Measurements from ENCODE around the gene RXRB. TPM values are rescaled to one million over a fixed set of nuclear protein-coding genes. Genes with fewer than 3 reads are reported as not detected.

Gene RXRB
- polyA plus RNA-seq, 2 of the 4 experiments (the other 2 are of a cell fraction) = 15.6 to 20.3 TPM

DNA sequence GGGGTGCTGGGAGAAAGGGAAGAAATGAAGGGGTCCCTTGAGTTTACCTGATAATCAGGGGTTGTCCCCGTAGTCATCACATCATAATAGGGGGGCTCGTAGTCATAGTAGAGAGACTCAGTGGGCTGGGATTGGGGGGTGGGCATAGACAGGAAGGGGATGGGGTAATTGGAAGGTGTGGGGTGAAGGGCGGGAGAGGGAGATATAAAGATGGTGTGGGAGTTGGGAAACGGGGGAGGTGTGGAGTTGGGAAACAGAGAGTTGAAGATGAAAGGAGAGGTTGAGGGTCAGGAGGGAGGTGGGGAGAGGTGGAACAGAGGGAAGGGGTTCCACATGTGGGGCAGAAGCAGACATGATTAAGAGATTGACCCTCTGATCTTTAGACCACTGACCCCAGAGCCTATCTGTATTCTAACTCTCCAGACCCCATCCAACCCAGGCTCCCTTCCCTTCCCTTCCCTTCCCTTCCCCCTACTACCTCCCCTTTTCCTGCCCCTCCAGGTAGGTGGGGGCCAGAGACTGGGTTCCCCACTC, 14.7 kb downstream of the RXRB start:
- POLR2A ChIA-PET = no interaction called here
- Histone ChIP-seq H3K4me3 (no peak overlapping the region), H3K27ac (no peak overlapping the region), H3K4me2 (no peak overlapping the region), H3K4me1 (no peaks in the 10 kb centered on the region), H3K9me3 (no peaks in the 10 kb centered on the region; the same call in 2 of the 3 replicates)
- CTCF ChIA-PET = interaction anchor here (1.0 to 1.2 kb wide), 2 partner anchors 10 to 63 kb away, joined by 3 to 4 read pairs; no protein-coding TSS in a partner anchor
- DNase-seq (ENCODE audit: low read depth in 1 of 2, low spot score in 1 of 2) (no peak), FAIRE-seq (no peak), ATAC-seq (no peak)
- 19% methylated on average over 3 of the region's 4 CpGs for WGBS (ENCODE audit: missing lambda C conversion rate)
- TF ChIP-seq EHF (CRISPR knock-in tag; IDR thresholded peaks at IDR 0.05) (no peak), RAD21 (conservative IDR thresholded peaks at IDR 0.05 in 1 of 2, IDR thresholded peaks at IDR 0.05 in 1 of 2) (no peak), PHF8 (IDR thresholded peaks at IDR 0.05; ENCODE audit: borderline replicate concordance, low read depth) (no peak)
- TF ChIP-seq, protein P1, sequence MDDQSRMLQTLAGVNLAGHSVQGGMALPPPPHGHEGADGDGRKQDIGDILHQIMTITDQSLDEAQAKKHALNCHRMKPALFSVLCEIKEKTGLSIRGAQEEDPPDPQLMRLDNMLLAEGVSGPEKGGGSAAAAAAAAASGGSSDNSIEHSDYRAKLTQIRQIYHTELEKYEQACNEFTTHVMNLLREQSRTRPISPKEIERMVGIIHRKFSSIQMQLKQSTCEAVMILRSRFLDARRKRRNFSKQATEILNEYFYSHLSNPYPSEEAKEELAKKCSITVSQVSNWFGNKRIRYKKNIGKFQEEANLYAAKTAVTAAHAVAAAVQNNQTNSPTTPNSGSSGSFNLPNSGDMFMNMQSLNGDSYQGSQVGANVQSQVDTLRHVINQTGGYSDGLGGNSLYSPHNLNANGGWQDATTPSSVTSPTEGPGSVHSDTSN (IDR thresholded peaks at IDR 0.05) = no peak

DNA sequence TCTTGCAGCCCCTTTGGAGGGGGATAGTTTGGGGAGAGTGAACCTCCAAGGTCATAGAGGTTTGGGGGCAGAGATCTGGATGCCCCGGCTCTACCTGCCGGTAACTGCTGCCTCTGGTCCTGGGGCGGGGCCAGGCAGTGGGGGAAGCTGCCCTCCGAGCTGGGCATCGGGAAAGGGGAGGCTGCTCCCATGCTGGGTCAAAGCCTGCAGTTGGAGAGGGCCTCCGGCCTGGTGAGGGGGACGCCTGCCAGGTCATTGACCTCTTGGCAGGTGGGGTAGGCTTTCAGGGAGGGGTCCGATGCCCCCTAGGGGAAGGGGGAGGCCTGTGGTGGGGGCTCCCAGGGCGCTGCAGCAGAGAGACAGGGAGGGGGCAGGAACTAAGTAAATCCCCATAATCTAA, 15.3 kb downstream of the RXRB start:
- WGBS (ENCODE audit: missing lambda C conversion rate) = no CpG with 5 or more reads among the region's 9 CpGs
- no peak overlapping the region for H3K27ac ChIP-seq
- H3K4me1 ChIP-seq = no peaks in the 10 kb centered on the region
- no peak overlapping the region for H3K4me3 ChIP-seq
- H3K4me2 ChIP-seq = no peak overlapping the region
- ATAC-seq = no peak
- TF ChIP-seq NFE2L2 (conservative IDR thresholded peaks at IDR 0.05; ENCODE audit: low read length) = no peak
- no peak for TF ChIP-seq MYC (IDR thresholded peaks at IDR 0.05; ENCODE audit: borderline replicate concordance, low read length)
- no peak for TF ChIP-seq ZSCAN20 (CRISPR knock-in tag; IDR thresholded peaks at IDR 0.05)
- TF ChIP-seq GATA3 (IDR thresholded peaks at IDR 0.05; ENCODE audit: borderline replicate concordance) = no peak
- TF ChIP-seq, protein P2, sequence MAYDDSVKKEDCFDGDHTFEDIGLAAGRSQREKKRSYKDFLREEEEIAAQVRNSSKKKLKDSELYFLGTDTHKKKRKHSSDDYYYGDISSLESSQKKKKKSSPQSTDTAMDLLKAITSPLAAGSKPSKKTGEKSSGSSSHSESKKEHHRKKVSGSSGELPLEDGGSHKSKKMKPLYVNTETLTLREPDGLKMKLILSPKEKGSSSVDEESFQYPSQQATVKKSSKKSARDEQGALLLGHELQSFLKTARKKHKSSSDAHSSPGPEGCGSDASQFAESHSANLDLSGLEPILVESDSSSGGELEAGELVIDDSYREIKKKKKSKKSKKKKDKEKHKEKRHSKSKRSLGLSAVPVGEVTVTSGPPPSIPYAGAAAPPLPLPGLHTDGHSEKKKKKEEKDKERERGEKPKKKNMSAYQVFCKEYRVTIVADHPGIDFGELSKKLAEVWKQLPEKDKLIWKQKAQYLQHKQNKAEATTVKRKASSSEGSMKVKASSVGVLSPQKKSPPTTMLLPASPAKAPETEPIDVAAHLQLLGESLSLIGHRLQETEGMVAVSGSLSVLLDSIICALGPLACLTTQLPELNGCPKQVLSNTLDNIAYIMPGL (CRISPR knock-in tag; IDR thresholded peaks at IDR 0.05; ENCODE audit: borderline replicate concordance) = no peak
- TF ChIP-seq, protein P3, sequence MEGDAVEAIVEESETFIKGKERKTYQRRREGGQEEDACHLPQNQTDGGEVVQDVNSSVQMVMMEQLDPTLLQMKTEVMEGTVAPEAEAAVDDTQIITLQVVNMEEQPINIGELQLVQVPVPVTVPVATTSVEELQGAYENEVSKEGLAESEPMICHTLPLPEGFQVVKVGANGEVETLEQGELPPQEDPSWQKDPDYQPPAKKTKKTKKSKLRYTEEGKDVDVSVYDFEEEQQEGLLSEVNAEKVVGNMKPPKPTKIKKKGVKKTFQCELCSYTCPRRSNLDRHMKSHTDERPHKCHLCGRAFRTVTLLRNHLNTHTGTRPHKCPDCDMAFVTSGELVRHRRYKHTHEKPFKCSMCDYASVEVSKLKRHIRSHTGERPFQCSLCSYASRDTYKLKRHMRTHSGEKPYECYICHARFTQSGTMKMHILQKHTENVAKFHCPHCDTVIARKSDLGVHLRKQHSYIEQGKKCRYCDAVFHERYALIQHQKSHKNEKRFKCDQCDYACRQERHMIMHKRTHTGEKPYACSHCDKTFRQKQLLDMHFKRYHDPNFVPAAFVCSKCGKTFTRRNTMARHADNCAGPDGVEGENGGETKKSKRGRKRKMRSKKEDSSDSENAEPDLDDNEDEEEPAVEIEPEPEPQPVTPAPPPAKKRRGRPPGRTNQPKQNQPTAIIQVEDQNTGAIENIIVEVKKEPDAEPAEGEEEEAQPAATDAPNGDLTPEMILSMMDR (IDR thresholded peaks at IDR 0.05) = no peak
- TF ChIP-seq RCOR1 (IDR thresholded peaks at IDR 0.05; ENCODE audit: low read depth, low read length) = no peak
- no peak for TF ChIP-seq RNF2 (IDR thresholded peaks at IDR 0.05; ENCODE audit: borderline replicate concordance, low read depth)
- no peak for TF ChIP-seq KDM1A (IDR thresholded peaks at IDR 0.05; ENCODE audit: low read depth)
- no peak for TF ChIP-seq EHMT2 (IDR thresholded peaks at IDR 0.05; ENCODE audit: low read depth)
- TF ChIP-seq, protein P4, sequence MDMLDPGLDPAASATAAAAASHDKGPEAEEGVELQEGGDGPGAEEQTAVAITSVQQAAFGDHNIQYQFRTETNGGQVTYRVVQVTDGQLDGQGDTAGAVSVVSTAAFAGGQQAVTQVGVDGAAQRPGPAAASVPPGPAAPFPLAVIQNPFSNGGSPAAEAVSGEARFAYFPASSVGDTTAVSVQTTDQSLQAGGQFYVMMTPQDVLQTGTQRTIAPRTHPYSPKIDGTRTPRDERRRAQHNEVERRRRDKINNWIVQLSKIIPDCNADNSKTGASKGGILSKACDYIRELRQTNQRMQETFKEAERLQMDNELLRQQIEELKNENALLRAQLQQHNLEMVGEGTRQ (IDR thresholded peaks at IDR 0.05) = no peak
- no peak for TF ChIP-seq CHD4 (IDR thresholded peaks at IDR 0.05; ENCODE audit: borderline replicate concordance)
- TF ChIP-seq ESRRA (IDR thresholded peaks at IDR 0.05; ENCODE audit: borderline replicate concordance, low read length) = no peak
- TF ChIP-seq CEBPB (IDR thresholded peaks at IDR 0.05) = no peak
- no peak for TF ChIP-seq JUNB (IDR thresholded peaks at IDR 0.05)
- no peak for TF ChIP-seq FOXS1 (CRISPR knock-in tag; IDR thresholded peaks at IDR 0.05)
- TF ChIP-seq NR3C1 (IDR thresholded peaks at IDR 0.05) = no peak
- TF ChIP-seq EHF (CRISPR knock-in tag; IDR thresholded peaks at IDR 0.05) = no peak
- no peak for TF ChIP-seq CBX2 (IDR thresholded peaks at IDR 0.05; ENCODE audit: borderline replicate concordance, low read depth)
- CTCF ChIA-PET = no interaction called here
- POLR2A ChIA-PET = no interaction called here
- FAIRE-seq = no peak
- H3K9me3 ChIP-seq = no peaks in the 10 kb centered on the region; the same call in 2 of the 3 replicates
- no peak for DNase-seq (ENCODE audit: low read depth in 1 of 2, low spot score in 1 of 2)

Measured in A549 (cell line).